Measurements from ENCODE around the gene INO80D.
"Not testable (repeated sequence)": the region's sequence is repeated elsewhere in the genome, so short reads cannot be mapped to it uniquely, and the experiment has no call there.

Gene INO80D

DNA sequence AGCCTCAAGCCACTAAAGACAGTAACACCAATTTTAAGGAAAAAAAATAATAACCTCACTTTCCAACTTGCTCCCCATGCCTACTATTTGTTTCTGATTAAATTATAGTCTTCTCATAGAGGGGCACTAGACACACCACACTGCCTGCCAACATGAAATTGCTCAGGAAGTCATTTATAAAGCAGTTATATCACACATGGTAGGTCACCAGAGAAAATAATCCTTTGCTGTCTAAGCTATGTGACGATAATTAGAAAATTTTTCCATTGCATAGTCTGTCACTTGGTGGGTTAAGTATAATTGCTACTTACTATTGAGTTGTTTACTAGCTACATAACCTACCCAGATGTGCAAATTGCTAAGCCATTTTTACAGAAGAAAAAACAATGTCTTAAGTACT, 85.2 kb downstream of the INO80D start:
- 100% methylated on average over 1 of the region's 1 CpG; no CpG with 5 or more reads in 1 of the 2 experiments for WGBS, 2 experiments

GRCh38 chr2:205998583-205998982, 87.4 kb downstream of the INO80D start:
- no peak overlapping the region for H3K27ac ChIP-seq (ENCODE audit: insufficient read depth, low read depth, low read length, poor library complexity, severe bottlenecking)
- H3K4me3 ChIP-seq (ENCODE audit: insufficient read depth, low read depth, low read length) = no peak overlapping the region
- H3K27me3 ChIP-seq (ENCODE audit: control insufficient read depth, insufficient read depth, low read length, poor library complexity, severe bottlenecking) = no peaks in the 10 kb centered on the region
- 90 to 98% methylated on average over 2 of the region's 2 CpGs for WGBS, 2 experiments
- no peaks in the 10 kb centered on the region for H3K36me3 ChIP-seq (ENCODE audit: control insufficient read depth, insufficient read depth, low read length)
- no peaks in the 10 kb centered on the region for H3K4me1 ChIP-seq (ENCODE audit: control insufficient read depth, insufficient read depth, low read length)
- H3K9me3 ChIP-seq (ENCODE audit: control insufficient read depth, low read length) = no peaks in the 10 kb centered on the region

More for the DNA sequence above, 85.2 kb downstream of the INO80D start:
- Histone ChIP-seq H3K27me3 (ENCODE audit: control insufficient read depth, insufficient read depth, low read length, poor library complexity, severe bottlenecking) (no peaks in the 10 kb centered on the region), H3K27ac (ENCODE audit: insufficient read depth, low read depth, low read length, poor library complexity, severe bottlenecking) (no peak overlapping the region), H3K4me3 (ENCODE audit: insufficient read depth, low read depth, low read length) (no peak overlapping the region), H3K36me3 (ENCODE audit: control insufficient read depth, insufficient read depth, low read length) (peaks cover 5% of the 10 kb centered on the region), H3K4me1 (ENCODE audit: control insufficient read depth, insufficient read depth, low read length) (no peaks in the 10 kb centered on the region), H3K9me3 (ENCODE audit: control insufficient read depth, low read length) (no peaks in the 10 kb centered on the region)

GRCh38 chr2:205996161-205996560, 89.8 kb downstream of the INO80D start:
- Histone ChIP-seq H3K36me3 (ENCODE audit: control insufficient read depth, insufficient read depth, low read length) (no peaks in the 10 kb centered on the region), H3K27ac (ENCODE audit: insufficient read depth, low read depth, low read length, poor library complexity, severe bottlenecking) (no peak overlapping the region), H3K27me3 (ENCODE audit: control insufficient read depth, insufficient read depth, low read length, poor library complexity, severe bottlenecking) (no peaks in the 10 kb centered on the region), H3K4me3 (ENCODE audit: insufficient read depth, low read depth, low read length) (no peak overlapping the region), H3K4me1 (ENCODE audit: control insufficient read depth, insufficient read depth, low read length) (no peaks in the 10 kb centered on the region), H3K9me3 (ENCODE audit: control insufficient read depth, low read length) (no peaks in the 10 kb centered on the region)

DNA sequence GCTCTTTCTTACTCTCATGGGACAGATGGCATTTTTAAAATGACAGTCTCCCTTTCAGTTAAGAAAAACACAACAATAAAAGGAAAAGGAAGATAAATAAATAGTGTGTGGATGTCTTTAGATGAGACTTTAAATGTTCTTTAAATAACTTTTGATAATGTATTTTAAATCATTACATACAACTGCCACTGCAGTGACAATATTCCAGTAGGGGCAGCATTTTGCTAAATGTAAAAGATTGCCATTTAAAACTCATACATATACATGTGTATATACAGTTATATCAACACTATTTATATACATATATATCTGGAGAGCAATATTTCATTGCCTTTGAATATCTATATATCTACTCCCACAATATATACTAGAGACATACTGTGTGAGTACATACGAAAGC, 90.7 kb downstream of the INO80D start:
- H3K9me3 ChIP-seq (ENCODE audit: control insufficient read depth, low read length) = no peaks in the 10 kb centered on the region

DNA sequence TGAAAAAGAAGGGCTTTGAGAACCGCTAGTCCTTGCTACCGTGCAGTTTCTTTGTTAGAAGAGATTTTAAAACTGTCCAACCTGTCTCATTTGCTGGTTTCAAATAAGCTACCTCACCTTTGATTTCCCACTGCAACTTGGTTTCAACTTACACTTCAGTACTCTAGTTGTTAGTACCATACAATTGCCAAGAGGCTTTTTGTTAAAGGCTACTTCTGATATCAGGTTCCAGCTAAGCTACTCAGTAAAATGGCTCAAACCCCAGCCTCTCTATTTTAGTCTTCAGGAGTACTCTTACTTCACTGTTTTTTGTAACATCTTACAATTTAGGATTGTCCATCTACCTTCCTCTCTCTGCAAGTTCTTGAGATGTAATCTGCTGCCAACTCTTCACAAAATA, 91.6 kb downstream of the INO80D start:
- no peaks in the 10 kb centered on the region for H3K36me3 ChIP-seq (ENCODE audit: control insufficient read depth, insufficient read depth, low read length)
- no peaks in the 10 kb centered on the region for H3K27me3 ChIP-seq (ENCODE audit: control insufficient read depth, insufficient read depth, low read length, poor library complexity, severe bottlenecking)
- H3K4me1 ChIP-seq (ENCODE audit: control insufficient read depth, insufficient read depth, low read length) = no peaks in the 10 kb centered on the region
- WGBS, 2 experiments = 93% methylated on average over 2 of the region's 2 CpGs
- H3K27ac ChIP-seq (ENCODE audit: insufficient read depth, low read depth, low read length, poor library complexity, severe bottlenecking) = no peak overlapping the region
- H3K4me3 ChIP-seq (ENCODE audit: insufficient read depth, low read depth, low read length) = no peak overlapping the region
- H3K9me3 ChIP-seq (ENCODE audit: control insufficient read depth, low read length) = no peaks in the 10 kb centered on the region

More for the DNA sequence above, 90.7 kb downstream of the INO80D start:
- no peaks in the 10 kb centered on the region for H3K36me3 ChIP-seq (ENCODE audit: control insufficient read depth, insufficient read depth, low read length)
- H3K4me1 ChIP-seq (ENCODE audit: control insufficient read depth, insufficient read depth, low read length) = no peaks in the 10 kb centered on the region
- H3K4me3 ChIP-seq (ENCODE audit: insufficient read depth, low read depth, low read length) = no peak overlapping the region
- 100% methylated on average over 1 of the region's 1 CpG for WGBS, 2 experiments
- H3K27ac ChIP-seq (ENCODE audit: insufficient read depth, low read depth, low read length, poor library complexity, severe bottlenecking) = no peak overlapping the region
- no peaks in the 10 kb centered on the region for H3K27me3 ChIP-seq (ENCODE audit: control insufficient read depth, insufficient read depth, low read length, poor library complexity, severe bottlenecking)

GRCh38 chr2:205990104-205990503, 95.9 kb downstream of the INO80D start:
- H3K9me3 ChIP-seq (ENCODE audit: control insufficient read depth, low read length) = no peaks in the 10 kb centered on the region
- no peak overlapping the region for H3K4me3 ChIP-seq (ENCODE audit: insufficient read depth, low read depth, low read length)
- H3K36me3 ChIP-seq (ENCODE audit: control insufficient read depth, insufficient read depth, low read length) = no peaks in the 10 kb centered on the region
- 86 to 97% methylated on average over 2 of the region's 2 CpGs for WGBS, 2 experiments
- H3K4me1 ChIP-seq (ENCODE audit: control insufficient read depth, insufficient read depth, low read length) = no peaks in the 10 kb centered on the region
- no peaks in the 10 kb centered on the region for H3K27me3 ChIP-seq (ENCODE audit: control insufficient read depth, insufficient read depth, low read length, poor library complexity, severe bottlenecking)
- no peak overlapping the region for H3K27ac ChIP-seq (ENCODE audit: insufficient read depth, low read depth, low read length, poor library complexity, severe bottlenecking)

GRCh38 chr2:205989271-205990071, 96.5 kb downstream of the INO80D start:
- Histone ChIP-seq H3K4me1 (ENCODE audit: control insufficient read depth, insufficient read depth, low read length) (no peaks in the 10 kb centered on the region), H3K27ac (ENCODE audit: insufficient read depth, low read depth, low read length, poor library complexity, severe bottlenecking) (no peak overlapping the region), H3K9me3 (ENCODE audit: control insufficient read depth, low read length) (no peaks in the 10 kb centered on the region), H3K27me3 (ENCODE audit: control insufficient read depth, insufficient read depth, low read length, poor library complexity, severe bottlenecking) (no peaks in the 10 kb centered on the region), H3K4me3 (ENCODE audit: insufficient read depth, low read depth, low read length) (no peak overlapping the region), H3K36me3 (ENCODE audit: control insufficient read depth, insufficient read depth, low read length) (no peaks in the 10 kb centered on the region)
- WGBS, 2 experiments = 87 to 90% methylated on average over 11 of the region's 11 CpGs

DNA sequence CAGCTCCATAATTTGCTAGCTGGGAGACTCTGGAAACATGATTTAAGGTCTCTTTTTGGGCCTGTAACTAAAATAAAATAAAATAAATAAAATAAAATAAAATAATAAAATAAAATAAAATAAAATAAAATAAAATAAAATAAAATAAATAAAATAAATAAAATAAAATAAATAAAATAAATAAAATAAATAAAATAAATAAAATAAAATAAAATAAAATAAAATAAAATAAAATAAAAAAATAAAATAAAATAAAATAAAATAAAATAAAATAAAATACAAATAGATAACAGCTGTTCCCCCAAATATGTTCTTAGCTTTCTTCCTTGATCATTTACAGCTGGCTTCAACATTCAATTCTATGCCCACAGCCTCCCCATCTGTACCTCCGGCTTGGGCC, 97.3 kb downstream of the INO80D start:
- H3K9me3 ChIP-seq (ENCODE audit: control insufficient read depth, low read length); H3K4me3 ChIP-seq (ENCODE audit: insufficient read depth, low read depth, low read length); H3K27me3 ChIP-seq (ENCODE audit: control insufficient read depth, insufficient read depth, low read length, poor library complexity, severe bottlenecking); H3K4me1 ChIP-seq (ENCODE audit: control insufficient read depth, insufficient read depth, low read length); H3K27ac ChIP-seq (ENCODE audit: insufficient read depth, low read depth, low read length, poor library complexity, severe bottlenecking); H3K36me3 ChIP-seq (ENCODE audit: control insufficient read depth, insufficient read depth, low read length): not testable (repeated sequence)
- WGBS, 2 experiments = 94 to 98% methylated on average over 1 of the region's 1 CpG

- H3K27ac ChIP-seq (ENCODE audit: insufficient read depth, low read depth, low read length, poor library complexity, severe bottlenecking) = no peak overlapping the region
- no peaks in the 10 kb centered on the region for H3K27me3 ChIP-seq (ENCODE audit: control insufficient read depth, insufficient read depth, low read length, poor library complexity, severe bottlenecking)
- no peaks in the 10 kb centered on the region for H3K36me3 ChIP-seq (ENCODE audit: control insufficient read depth, insufficient read depth, low read length)
- 86 to 89% methylated on average over 6 of the region's 6 CpGs for WGBS, 2 experiments
- no peaks in the 10 kb centered on the region for H3K9me3 ChIP-seq (ENCODE audit: control insufficient read depth, low read length)
- H3K4me3 ChIP-seq (ENCODE audit: insufficient read depth, low read depth, low read length) = no peak overlapping the region
- H3K4me1 ChIP-seq (ENCODE audit: control insufficient read depth, insufficient read depth, low read length) = no peaks in the 10 kb centered on the region
These were observed 97.7 kb downstream of the INO80D start for GRCh38 chr2:205988274-205988673.

DNA sequence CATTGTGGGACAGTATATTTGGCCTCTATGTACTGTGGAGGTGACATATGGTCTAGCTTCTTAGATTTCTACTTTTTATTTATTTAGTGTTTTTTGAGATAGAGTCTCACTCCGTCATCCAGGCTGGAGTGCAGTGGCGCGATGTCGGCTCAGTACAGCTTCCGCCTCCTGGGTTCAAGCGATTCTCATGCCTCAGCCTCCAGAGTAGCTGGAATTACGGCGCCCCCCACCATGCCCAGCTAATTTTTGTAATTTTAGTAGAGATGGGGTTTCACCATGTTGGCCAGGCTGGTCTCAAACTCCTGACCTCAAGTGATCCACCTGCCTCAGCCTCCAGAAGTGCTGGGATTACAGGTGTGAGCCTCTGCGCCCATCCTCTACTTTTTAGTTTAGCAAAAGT, 99.6 kb downstream of the INO80D start:
- not testable (repeated sequence) for H3K4me3 ChIP-seq (ENCODE audit: insufficient read depth, low read depth, low read length); H3K27me3 ChIP-seq (ENCODE audit: control insufficient read depth, insufficient read depth, low read length, poor library complexity, severe bottlenecking); H3K9me3 ChIP-seq (ENCODE audit: control insufficient read depth, low read length); H3K27ac ChIP-seq (ENCODE audit: insufficient read depth, low read depth, low read length, poor library complexity, severe bottlenecking); H3K4me1 ChIP-seq (ENCODE audit: control insufficient read depth, insufficient read depth, low read length); H3K36me3 ChIP-seq (ENCODE audit: control insufficient read depth, insufficient read depth, low read length)
- 96 to 97% methylated on average over 9 of the region's 9 CpGs for WGBS, 2 experiments
